Measurements from ENCODE around the gene MYO16. TPM values are rescaled to one million over a fixed set of nuclear protein-coding genes. Genes with fewer than 3 reads are reported as not detected.

MYO16 gene
- total and polyA plus RNA-seq, 2 of the 4 experiments (the other 2 are of a cell fraction) = under 0.01 to 0.03 TPM

- H3K9ac ChIP-seq (ENCODE audit: low read depth, low read length) = no peak overlapping the region
- no peaks in the 10 kb centered on the region for H4K20me1 ChIP-seq (ENCODE audit: insufficient read depth, low read length)
- H2AFZ ChIP-seq (replicated peaks; ENCODE audit: low read length, poor library complexity) = no peak overlapping the region
- H3K18ac ChIP-seq (ENCODE audit: low read depth, low read length) = no peak overlapping the region
- H3K4ac ChIP-seq (ENCODE audit: low read depth, low read length) = no peak overlapping the region
- no peak for ATAC-seq (ENCODE audit: low read depth)
- no peak overlapping the region for H2BK20ac ChIP-seq (ENCODE audit: low read depth, low read length)
- dilution Hi-C loops (cut with HindIII; ENCODE audit: low sequenced_read_pairs, unreplicated experiment) = no loop called here
- no peak overlapping the region for H2BK15ac ChIP-seq (ENCODE audit: low read depth, low read length)
- no peaks in the 10 kb centered on the region for H3K27me3 ChIP-seq (ENCODE audit: control insufficient read depth, insufficient read depth, low read length)
- WGBS, 2 experiments (ENCODE audit: extremely low coverage in 2 of 2, insufficient read length in 1 of 2) = 100% methylated on average over 1 of the region's 12 CpGs; no CpG with 5 or more reads in 1 of the 2 experiments
- no peak overlapping the region for H3K23ac ChIP-seq (ENCODE audit: low read depth, low read length)
- H3K9me3 ChIP-seq (ENCODE audit: control insufficient read depth, insufficient read depth, low read length) = no peaks in the 10 kb centered on the region
- H3K9me1 ChIP-seq (ENCODE audit: insufficient read depth, low read length) = peaks cover 2% of the 10 kb centered on the region; the same call in 1 of the 2 replicates
- in situ Hi-C loops (cut with MboI; ENCODE audit: low sequenced_read_pairs) = no loop called here
- H3K27ac ChIP-seq (ENCODE audit: insufficient read depth, low read length) = no peak overlapping the region
- H4K5ac ChIP-seq (ENCODE audit: low read depth, low read length) = no peak overlapping the region
- no peak overlapping the region for H2AK5ac ChIP-seq (ENCODE audit: low read depth, low read length)
- BruUV-seq (replicated peaks) = no TSS peak
- H4K8ac ChIP-seq (ENCODE audit: low read depth in 2 of 2, low read length in 2 of 2) = no peak overlapping the region
- no peak overlapping the region for H3K4me3 ChIP-seq (ENCODE audit: insufficient read depth, low read depth, low read length)
- H3K56ac ChIP-seq (ENCODE audit: extremely low read depth, insufficient read depth, low read length) = no peak overlapping the region
- no peak overlapping the region for H2AK9ac ChIP-seq (replicated peaks; ENCODE audit: low read depth, low read length, poor library complexity)
- no peak overlapping the region for H3K14ac ChIP-seq (replicated peaks; ENCODE audit: low read depth, low read length)
- no peak overlapping the region for H2BK120ac ChIP-seq (ENCODE audit: low read depth, low read length)
- ChIA-PET POLR2A (ENCODE audit: unreplicated experiment) (no interaction called here), CTCF (no interaction called here)
- no peaks in the 10 kb centered on the region for H3K79me1 ChIP-seq (ENCODE audit: low read depth in 1 of 2, low read length in 2 of 2)
- no peak overlapping the region for H3K4me2 ChIP-seq (ENCODE audit: low read depth, low read length)
- H3K4me1 ChIP-seq (ENCODE audit: control insufficient read depth, insufficient read depth, low read length) = no peaks in the 10 kb centered on the region; the same call in 1 of the 2 replicates
- H3K36me3 ChIP-seq (ENCODE audit: control insufficient read depth, insufficient read depth, low read length) = no peaks in the 10 kb centered on the region
- H4K91ac ChIP-seq (ENCODE audit: insufficient read depth, low read depth, low read length) = no peak overlapping the region
- no peak overlapping the region for H2BK5ac ChIP-seq (ENCODE audit: low read depth, low read length, poor library complexity, severe bottlenecking)
- DNase-seq = no peak
- intact Hi-C loops (cut with micrococcal nuclease) = no loop called here
- TF ChIP-seq MXI1 (IDR thresholded peaks at IDR 0.05; ENCODE audit: borderline replicate concordance, low read depth, low read length) = no peak
- TF ChIP-seq MAZ (IDR thresholded peaks at IDR 0.05; ENCODE audit: borderline replicate concordance, low read depth, low read length) = no peak
- no peak for TF ChIP-seq RAD21 (IDR thresholded peaks at IDR 0.05; ENCODE audit: low read length)
- no peak for TF ChIP-seq SMC3 (IDR thresholded peaks at IDR 0.05; ENCODE audit: low read depth, low read length)
- no peak for TF ChIP-seq RCOR1 (IDR thresholded peaks at IDR 0.05; ENCODE audit: insufficient replicate concordance, low read length)
- TF ChIP-seq MAFK (IDR thresholded peaks at IDR 0.05; ENCODE audit: low read depth, low read length) = no peak
- no peak for TF ChIP-seq POLR2A (IDR thresholded peaks at IDR 0.05; ENCODE audit: low read depth, low read length)
- no peak for TF ChIP-seq RFX5 (IDR thresholded peaks at IDR 0.05; ENCODE audit: low read depth, low read length)
- no peak for TF ChIP-seq CEBPB (IDR thresholded peaks at IDR 0.05; ENCODE audit: low read depth, low read length)
- TF ChIP-seq BHLHE40 (IDR thresholded peaks at IDR 0.05; ENCODE audit: low read depth, low read length) = no peak
These were observed 578.2 kb downstream of the MYO16 start for GRCh38 chr13:109207622-109208021.
